OCI-LY3 (cell line): ENCODE results near the gene BCAR1.

Experiments
- CTCF ChIP-seq: fragments of 200-600, 300-600 bp; sonication (generic); IDR thresholded peaks from 2 replicates; pipeline ENCODE4 v1.5.1; 2014; ENCODE audit warnings: antibody characterized with exemption, low read length, low read depth
- EZH2phosphoT487 ChIP-seq: fragments of 200-600 bp; shearing (Covaris generic); IDR thresholded peaks from 2 replicates; pipeline ENCODE4 v1.6.1; 2018; ENCODE audit warnings: antibody characterized with exemption, mixed run types, low read depth

- TF ChIP-seq CTCF (no peak), EZH2phosphoT487 (no peak)
Observed at GRCh38 chr16:75225678-75226515, 25.5 kb downstream of the BCAR1 start.
